A549 treated with AZD9567 at 1 μM for 4 hours (cell line): ENCODE measurements around the gene JMY. TPM values are rescaled to one million over a fixed set of nuclear protein-coding genes. Genes with fewer than 3 reads are reported as not detected.

Experiments
- total RNA-seq: library from RNA; stranded (reverse); fragments of 200-300 nt; extraction: Qiagen RNA extraction; gene quantifications from 5 replicates; pipeline ENCODE4 v1.2.3, GENCODE V29; 2022; ENCODE audit not compliant: insufficient read depth

JMY gene
- total RNA-seq: 2.4 to 3.6 TPM (median 3.5 TPM) in 5 replicates

GRCh38 chr5:79235634-79236361 is at the start of gene JMY:
Gene JMY (plus strand): TSS chr5:79236131. CDS start chr5:79236651, 520 bp downstream.

Other genes starting within 250 kb of the JMY start
- gene DMGDH, start 166.5 kb upstream of the JMY start, total RNA-seq: not detected in 5 replicates
- 0.97 TPM in 1 of 5 replicates, not detected in the others for gene BHMT2, start 166.4 kb upstream of the JMY start, total RNA-seq
- gene BHMT, start 124.3 kb upstream of the JMY start, total RNA-seq: 0.05 TPM in 1 of 5 replicates, not detected in the others